Activated CD4-positive, alpha-beta memory T cell treated with anti-CD3 and anti-CD28 coated beads for 36 hours (primary cell): ENCODE measurements around the gene MAP4K3. TPM values are rescaled to one million over a fixed set of nuclear protein-coding genes. Genes with fewer than 3 reads are reported as not detected.
A peak's percentile ranks its signal among the peaks of the same experiment; 100 is the strongest.

Experiments used
- CTCF ChIA-PET: fragments of 350-600 bp; sonication (Branson Sonifier 250); formaldehyde crosslinking; loops from one replicate; lab custom pipeline; 2021; ENCODE audit warnings: antibody characterized with exemption, inconsistent platforms; lab: Charles Lee
- POLR2A ChIA-PET: fragments of 350-600 bp; sonication (Branson Sonifier 250); formaldehyde crosslinking; loops from one replicate; lab custom pipeline; 2021; ENCODE audit warnings: antibody characterized with exemption; lab: Charles Lee
- DNase-seq: peaks from one replicate; pipeline ENCODE4 v3.0.0-alpha.2; 2020
- H3K27ac Mint-ChIP-seq: one replicate; pipeline ENCODE4 v1.8.0; 2021; ENCODE audit warnings: mixed read lengths
- H3K27me3 Mint-ChIP-seq: one replicate; pipeline ENCODE4 v1.8.0; 2021; ENCODE audit warnings: mixed read lengths
- H3K36me3 Mint-ChIP-seq: one replicate; pipeline ENCODE4 v1.8.0; 2021; ENCODE audit warnings: mixed read lengths
- H3K4me1 Mint-ChIP-seq: one replicate; pipeline ENCODE4 v1.8.0; 2021; ENCODE audit warnings: low read depth, mixed read lengths
- H3K4me3 Mint-ChIP-seq: one replicate; pipeline ENCODE4 v1.8.0; 2021; ENCODE audit warnings: mild to moderate bottlenecking, mixed read lengths
- H3K9me3 Mint-ChIP-seq: one replicate; pipeline ENCODE4 v1.8.0; 2021; ENCODE audit warnings: mixed read lengths
- intact Hi-C: fragments of 100-400 bp; cut with micrococcal nuclease; formaldehyde crosslinking; loops from one replicate; pipeline ENCODE4 v1.15.1; 2023
- total RNA-seq, 2 experiments: library from RNA; stranded (reverse); gene quantifications; one replicate each; pipeline ENCODE4 v1.2.3, GENCODE V29; 2021

Gene MAP4K3
- total RNA-seq, 2 experiments from 2014 or later: 9.9 to 10.1 TPM

DNA sequence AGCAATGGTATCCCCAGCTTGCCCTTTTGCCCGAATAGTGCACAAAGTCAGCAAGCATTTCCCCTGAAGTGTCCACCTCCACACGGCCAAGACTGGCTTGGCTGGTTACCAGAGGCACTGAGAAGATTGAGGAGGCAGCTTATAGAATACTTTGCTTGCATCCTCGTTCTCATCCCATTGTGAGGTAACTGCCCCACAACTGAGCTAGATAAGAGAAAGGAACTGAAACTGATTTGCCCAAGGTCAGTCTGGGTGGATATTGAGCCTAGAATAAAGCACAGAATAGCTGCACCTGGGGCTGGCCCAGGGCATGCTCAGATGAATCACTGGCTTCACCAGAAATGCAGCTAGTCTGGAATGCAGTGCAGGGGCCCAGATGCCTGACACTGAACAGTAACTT is 32.7 kb upstream of the MAP4K3 start:
- Mint-ChIP-seq H3K4me1 (peaks cover 31% of the 10 kb centered on the region), H3K36me3 (no peaks in the 10 kb centered on the region), H3K9me3 (no peaks in the 10 kb centered on the region), H3K4me3 (no peak overlapping the region), H3K27ac (no peak overlapping the region), H3K27me3 (no peaks in the 10 kb centered on the region)
- DNase-seq: peak; percentile 36
- ChIA-PET POLR2A (no interaction called here), CTCF (interaction anchor here (1.2 kb wide), 1 partner anchor 89 kb away, joined by 3 read pairs; no protein-coding TSS in a partner anchor)
- intact Hi-C loops: no loop called here

DNA sequence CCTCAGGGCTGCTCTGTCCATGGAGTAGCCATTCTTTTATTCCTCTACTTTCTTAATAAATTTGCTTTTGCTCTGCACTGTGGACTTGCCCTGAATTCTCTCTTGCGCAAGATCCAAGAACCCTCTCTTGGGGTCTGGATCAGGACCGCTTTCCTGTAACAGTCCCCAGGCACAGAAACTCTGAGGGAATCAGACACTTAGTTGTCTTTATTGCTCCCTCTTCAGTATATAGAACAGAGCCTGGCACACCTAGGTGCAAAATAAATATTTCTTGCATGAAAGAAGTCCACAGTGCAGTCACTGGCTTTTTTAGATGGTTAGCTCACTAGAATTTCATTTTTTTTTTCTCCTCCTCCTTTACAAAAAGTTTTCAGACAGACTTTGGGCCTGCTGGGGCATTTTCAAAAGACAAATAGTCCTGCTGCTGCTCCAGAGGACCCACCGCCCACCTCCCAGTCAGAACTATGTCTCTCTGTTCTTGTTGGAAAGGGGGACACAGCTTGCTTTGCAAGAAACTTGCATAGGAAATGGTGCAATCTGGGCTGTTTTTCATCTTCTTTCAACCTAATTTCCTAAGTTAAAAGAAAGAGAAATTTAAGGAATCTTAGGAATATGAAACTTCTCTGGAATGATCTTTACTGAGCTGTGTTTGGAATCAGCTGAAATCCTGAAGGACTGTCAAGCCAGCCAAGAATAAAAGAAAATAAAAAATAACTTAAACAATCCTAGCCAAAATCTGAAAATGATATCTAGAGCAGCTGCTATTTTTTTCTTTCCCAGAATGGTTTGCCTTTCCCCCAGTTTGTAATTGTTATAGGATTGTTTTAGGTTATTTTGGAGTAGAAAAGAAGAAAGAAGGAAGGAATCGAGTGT is 31.7 kb upstream of the MAP4K3 start:
- intact Hi-C loops: no loop called here
- peaks cover 31% of the 10 kb centered on the region for H3K4me1 Mint-ChIP-seq
- no peaks in the 10 kb centered on the region for H3K27me3 Mint-ChIP-seq
- H3K36me3 Mint-ChIP-seq: no peaks in the 10 kb centered on the region
- ChIA-PET CTCF (interaction anchor here (1.2 kb wide), 1 partner anchor 88 kb away, joined by 3 read pairs; no protein-coding TSS in a partner anchor), POLR2A (no interaction called here)
- H3K4me3 Mint-ChIP-seq: no peak overlapping the region
- DNase-seq: no peak
- no peaks in the 10 kb centered on the region for H3K9me3 Mint-ChIP-seq
- no peak overlapping the region for H3K27ac Mint-ChIP-seq

DNA sequence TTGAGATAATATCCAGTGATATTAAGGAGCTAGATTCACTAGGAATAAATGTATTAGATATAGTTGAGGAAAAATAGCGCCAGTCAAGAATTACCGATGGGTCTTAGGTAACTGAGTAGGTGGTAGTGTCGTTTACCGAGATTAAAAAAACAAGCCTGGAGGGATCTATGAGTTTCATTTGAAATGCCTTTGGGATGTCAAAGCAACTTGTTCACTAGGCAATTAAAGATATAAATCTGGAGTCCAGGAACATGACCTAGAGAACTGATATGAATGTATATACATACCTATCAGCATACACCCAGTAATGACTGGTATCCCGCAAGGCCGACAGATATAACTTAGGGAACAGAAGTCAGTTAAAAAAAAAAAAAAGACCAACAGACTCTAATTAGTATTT is 29.2 kb upstream of the MAP4K3 start:
- no peaks in the 10 kb centered on the region for H3K9me3 Mint-ChIP-seq
- H3K4me3 Mint-ChIP-seq: no peak overlapping the region
- ChIA-PET POLR2A (no interaction called here), CTCF (no interaction called here)
- H3K4me1 Mint-ChIP-seq: peaks cover 29% of the 10 kb centered on the region
- H3K27me3 Mint-ChIP-seq: no peaks in the 10 kb centered on the region
- H3K27ac Mint-ChIP-seq: no peak overlapping the region
- H3K36me3 Mint-ChIP-seq: no peaks in the 10 kb centered on the region
- intact Hi-C loops: loop anchor here (2.0 kb wide), 1 partner anchor 28 kb away; no protein-coding TSS in a partner anchor
- no peak for DNase-seq

DNA sequence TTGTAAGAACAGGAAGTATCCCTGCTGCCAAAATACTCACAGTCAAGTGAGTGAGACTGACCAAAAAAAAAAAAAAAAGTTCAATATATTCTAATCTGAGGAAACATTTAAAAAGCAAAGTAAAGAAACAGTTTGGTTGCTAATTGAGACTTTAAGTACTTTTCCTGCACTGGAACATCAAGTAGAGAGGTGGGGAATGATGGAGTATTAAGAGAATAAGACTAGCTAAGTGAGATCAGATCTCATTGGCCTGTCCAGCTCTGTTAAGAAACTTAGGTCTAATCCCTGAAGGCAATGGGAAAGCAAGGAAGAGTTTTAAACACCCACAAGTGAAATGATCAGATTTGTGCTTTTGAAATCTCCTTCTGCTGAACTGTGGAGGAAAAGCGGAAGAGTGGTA is 27.8 kb upstream of the MAP4K3 start:
- CTCF ChIA-PET: no interaction called here
- Mint-ChIP-seq H3K27ac (no peak overlapping the region), H3K4me1 (peaks cover 22% of the 10 kb centered on the region), H3K4me3 (no peak overlapping the region), H3K27me3 (no peaks in the 10 kb centered on the region), H3K36me3 (no peaks in the 10 kb centered on the region), H3K9me3 (no peaks in the 10 kb centered on the region)
- intact Hi-C loops: no loop called here
- DNase-seq: no peak
- POLR2A ChIA-PET: no interaction called here

DNA sequence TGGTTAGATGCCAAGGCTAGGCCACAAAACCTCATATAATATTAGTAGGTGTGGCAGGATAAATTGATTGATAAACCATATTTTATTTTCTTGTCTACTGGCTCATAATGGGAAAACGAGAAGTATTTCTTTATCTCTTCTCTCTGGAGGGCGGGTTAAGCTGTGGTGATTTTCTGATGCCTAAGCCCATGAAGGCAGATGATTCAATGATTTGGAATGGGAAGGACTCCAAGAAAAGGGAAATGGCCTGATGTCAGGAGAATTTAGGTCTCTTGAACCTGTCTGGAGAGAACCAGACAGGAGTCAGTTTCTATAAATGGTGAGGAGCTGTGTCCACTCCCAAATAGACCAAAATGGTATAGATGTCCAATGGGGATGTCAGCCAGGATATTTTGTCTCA is 18.7 kb upstream of the MAP4K3 start:
- H3K27me3 Mint-ChIP-seq: no peaks in the 10 kb centered on the region

DNA sequence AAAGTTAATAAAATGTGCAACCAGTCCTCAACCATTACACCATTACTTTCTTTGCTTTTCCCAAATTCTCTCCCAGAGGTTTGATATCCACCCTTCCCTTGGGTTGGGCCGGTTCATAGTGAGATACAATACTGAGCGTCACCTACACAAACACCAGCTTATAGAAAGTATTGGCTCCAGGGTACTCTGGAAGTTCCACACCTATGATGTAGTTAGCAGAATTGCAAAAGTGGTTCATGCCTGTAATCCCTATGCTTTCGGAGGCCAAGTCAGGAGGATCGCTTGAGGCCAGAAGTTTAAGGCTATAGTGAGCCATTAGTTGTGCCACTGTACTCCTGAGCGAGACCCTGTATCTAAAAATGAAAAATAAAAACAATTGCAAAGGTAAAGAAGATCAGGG is 15.3 kb upstream of the MAP4K3 start:
- Mint-ChIP-seq H3K27me3 (no peaks in the 10 kb centered on the region), H3K27ac (no peak overlapping the region), H3K4me3 (no peak overlapping the region), H3K4me1 (no peaks in the 10 kb centered on the region), H3K36me3 (peaks cover 15% of the 10 kb centered on the region), H3K9me3 (no peaks in the 10 kb centered on the region)
- DNase-seq: no peak
- intact Hi-C loops: no loop called here
- POLR2A ChIA-PET: no interaction called here
- CTCF ChIA-PET: interaction anchor here (1.1 kb wide), 1 partner anchor 44 kb away, joined by 3 read pairs; no protein-coding TSS in a partner anchor

More for the DNA sequence above, 18.7 kb upstream of the MAP4K3 start:
- DNase-seq: no peak
- Mint-ChIP-seq H3K9me3 (peaks cover 2% of the 10 kb centered on the region), H3K4me1 (no peaks in the 10 kb centered on the region), H3K4me3 (no peak overlapping the region), H3K36me3 (peaks cover 18% of the 10 kb centered on the region), H3K27ac (no peak overlapping the region)
- POLR2A ChIA-PET: no interaction called here
- intact Hi-C loops: no loop called here
- CTCF ChIA-PET: no interaction called here

DNA sequence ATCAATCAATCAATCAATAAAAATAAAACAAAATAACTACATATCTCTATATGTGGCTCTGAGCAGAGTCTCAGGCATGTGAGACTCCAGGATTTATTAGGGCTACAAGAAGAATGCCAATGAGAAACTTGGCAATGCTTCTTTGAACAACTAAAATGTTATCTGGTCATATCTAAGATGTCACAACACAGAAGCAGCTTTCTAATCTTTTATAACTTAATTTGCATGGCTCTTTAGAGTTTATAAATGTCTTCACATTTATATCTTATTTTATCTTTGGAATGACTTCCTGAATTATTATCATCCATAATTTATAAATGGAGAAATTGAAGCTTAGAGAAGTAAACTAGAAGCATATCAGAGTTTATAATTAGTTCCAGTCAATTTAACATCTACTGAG is 14.9 kb upstream of the MAP4K3 start:
- ChIA-PET CTCF (no interaction called here), POLR2A (no interaction called here)
- DNase-seq: no peak
- intact Hi-C loops: no loop called here
- H3K4me3 Mint-ChIP-seq: no peak overlapping the region
- H3K36me3 Mint-ChIP-seq: peaks cover 15% of the 10 kb centered on the region
- H3K4me1 Mint-ChIP-seq: no peaks in the 10 kb centered on the region
- H3K9me3 Mint-ChIP-seq: no peaks in the 10 kb centered on the region
- H3K27ac Mint-ChIP-seq: no peak overlapping the region
- H3K27me3 Mint-ChIP-seq: no peaks in the 10 kb centered on the region

DNA sequence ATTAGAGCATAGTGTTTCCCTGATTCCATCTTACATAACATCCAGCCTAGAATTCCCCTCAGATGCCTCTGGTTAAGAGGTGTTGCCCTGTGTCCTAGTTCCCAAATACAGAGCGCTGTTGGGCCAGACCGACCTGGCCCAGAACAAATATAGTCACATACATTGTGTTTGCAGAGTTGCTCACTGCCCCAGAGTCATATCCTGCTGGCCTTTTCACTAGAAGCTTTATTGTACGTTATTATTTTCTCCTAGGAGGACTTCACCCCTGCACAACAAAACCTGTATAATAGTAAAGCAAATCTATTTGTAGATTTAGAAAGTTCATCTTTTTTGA is 11.1 kb upstream of the MAP4K3 start:
- intact Hi-C loops: no loop called here
- DNase-seq: no peak
- H3K4me3 Mint-ChIP-seq: no peak overlapping the region
- peaks cover 13% of the 10 kb centered on the region for H3K36me3 Mint-ChIP-seq
- no peaks in the 10 kb centered on the region for H3K27me3 Mint-ChIP-seq
- H3K4me1 Mint-ChIP-seq: no peaks in the 10 kb centered on the region
- H3K9me3 Mint-ChIP-seq: peaks cover 6% of the 10 kb centered on the region
- H3K27ac Mint-ChIP-seq: no peak overlapping the region
- CTCF ChIA-PET: no interaction called here
- POLR2A ChIA-PET: no interaction called here

DNA sequence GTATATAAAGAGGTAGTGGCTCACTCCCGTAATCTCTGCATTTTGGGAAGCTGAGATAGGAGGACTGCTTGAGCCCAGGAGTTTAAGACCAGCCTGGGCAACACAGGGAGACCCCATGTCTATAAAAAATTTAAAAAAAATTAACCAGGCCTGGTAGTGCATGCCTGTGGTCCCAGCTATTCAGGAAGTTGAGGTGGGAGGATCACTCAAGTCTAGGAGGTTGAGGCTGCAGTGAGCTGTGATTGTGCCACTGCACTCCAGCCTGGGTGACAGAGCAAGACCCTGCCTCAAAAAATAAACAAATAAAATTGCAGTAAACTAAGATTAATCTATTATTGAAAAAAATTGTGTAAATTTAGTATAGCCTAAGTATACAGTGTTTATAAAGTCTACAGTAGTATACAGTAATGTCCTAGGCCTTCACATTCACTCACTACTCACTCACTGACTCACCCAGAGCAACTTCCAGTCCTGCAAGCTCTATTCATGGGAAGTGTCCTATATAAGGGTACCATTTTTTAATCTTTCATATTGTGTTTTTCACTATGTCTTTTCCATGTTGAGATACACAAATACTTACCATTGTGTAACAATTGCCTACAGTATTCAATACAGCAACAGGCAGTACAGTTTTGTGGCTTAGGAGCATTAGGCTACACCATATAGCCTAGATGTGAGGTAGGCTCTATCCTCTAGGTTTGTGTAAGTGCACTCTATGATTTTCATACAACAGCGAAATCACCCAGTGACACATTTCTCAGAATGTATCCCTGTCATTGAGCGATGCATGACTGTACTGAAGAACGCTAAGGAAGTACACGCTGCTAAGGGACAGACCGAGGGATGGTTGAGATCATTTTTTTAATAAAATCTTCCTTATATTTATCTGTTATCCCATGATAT is 10.4 kb upstream of the MAP4K3 start:
- ChIA-PET CTCF (no interaction called here), POLR2A (no interaction called here)
- Mint-ChIP-seq H3K36me3 (peaks cover 17% of the 10 kb centered on the region), H3K4me1 (no peaks in the 10 kb centered on the region), H3K27ac (no peak overlapping the region), H3K4me3 (no peak overlapping the region), H3K9me3 (peaks cover 13% of the 10 kb centered on the region), H3K27me3 (no peaks in the 10 kb centered on the region)
- no peak for DNase-seq
- intact Hi-C loops: no loop called here

DNA sequence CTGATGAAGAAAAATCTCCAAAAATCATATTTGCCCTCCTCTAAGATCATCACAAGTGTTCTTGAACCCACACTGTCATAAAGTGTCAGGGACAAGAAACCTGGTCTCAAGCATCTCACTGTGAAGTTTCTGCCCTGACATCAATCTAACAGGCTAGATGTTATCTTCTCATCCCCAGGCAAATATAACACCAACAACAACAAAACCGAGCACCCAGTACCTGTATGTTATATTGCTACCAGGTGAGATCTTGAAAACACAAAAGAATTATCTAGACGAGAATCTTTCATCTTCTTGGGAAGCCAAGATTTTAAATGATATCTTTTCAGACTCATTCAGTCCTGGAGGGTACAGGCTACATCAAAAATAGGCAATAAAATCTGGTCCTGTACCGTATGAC is 8.8 kb upstream of the MAP4K3 start:
- Mint-ChIP-seq H3K4me3 (no peak overlapping the region), H3K36me3 (peaks cover 17% of the 10 kb centered on the region), H3K9me3 (peaks cover 17% of the 10 kb centered on the region), H3K27ac (no peak overlapping the region), H3K27me3 (no peaks in the 10 kb centered on the region), H3K4me1 (peaks cover under 1% of the 10 kb centered on the region)
- ChIA-PET POLR2A (no interaction called here), CTCF (no interaction called here)
- no peak for DNase-seq
- intact Hi-C loops: no loop called here

DNA sequence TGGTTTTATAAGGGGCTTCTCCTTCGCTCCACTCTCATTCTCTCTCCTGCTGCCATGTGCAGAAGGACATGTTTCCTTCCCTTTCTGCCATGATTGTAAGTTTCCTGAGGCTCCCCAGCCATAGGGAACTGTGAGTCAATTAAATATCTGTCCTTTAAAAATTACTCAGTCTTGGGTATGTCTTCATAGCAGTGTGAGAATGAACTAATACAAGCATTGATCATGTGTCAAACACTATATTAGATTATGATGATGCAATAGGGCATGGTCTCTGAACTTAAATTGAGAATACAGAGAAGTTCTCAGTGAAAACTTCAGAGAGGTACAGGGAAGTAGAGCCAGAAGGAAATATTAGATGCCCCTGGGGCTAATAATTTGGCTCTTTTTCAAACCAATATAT is 5.9 kb upstream of the MAP4K3 start:
- no peak overlapping the region for H3K4me3 Mint-ChIP-seq
- intact Hi-C loops: no loop called here
- no peaks in the 10 kb centered on the region for H3K27me3 Mint-ChIP-seq
- CTCF ChIA-PET: no interaction called here
- no peak for DNase-seq
- H3K27ac Mint-ChIP-seq: no peak overlapping the region
- H3K36me3 Mint-ChIP-seq: peaks cover 19% of the 10 kb centered on the region
- peaks cover 22% of the 10 kb centered on the region for H3K4me1 Mint-ChIP-seq
- POLR2A ChIA-PET: no interaction called here
- peaks cover 17% of the 10 kb centered on the region for H3K9me3 Mint-ChIP-seq
